NT2/D1 (cell line): ENCODE data around the gene WNK1.

ENCODE experiments used
- SUZ12 ChIP-seq: IDR thresholded peaks from 2 replicates; pipeline ENCODE4 v1.6.1; 2011; ENCODE audit not compliant: insufficient read length, insufficient read depth; ENCODE audit errors: extremely low read depth
- YY1 ChIP-seq: IDR thresholded peaks from 2 replicates; pipeline ENCODE4 v1.6.1; 2011; ENCODE audit not compliant: insufficient read length, insufficient read depth
- ZNF274 ChIP-seq: IDR thresholded peaks from 2 replicates; pipeline ENCODE4 v1.6.1; 2011; ENCODE audit warnings: mild to moderate bottlenecking, low read depth, low read length

- TF ChIP-seq YY1, result no peak
- TF ChIP-seq SUZ12, result no peak
- no peak for TF ChIP-seq ZNF274
Measured at GRCh38 chr12:905261-906031, 153.1 kb downstream of the WNK1 start.
